Measurements from ENCODE around the gene PNMA8B. TPM values are rescaled to one million over a fixed set of nuclear protein-coding genes. Genes with fewer than 3 reads are reported as not detected.
"Not testable (repeated sequence)": the region's sequence is repeated elsewhere in the genome, so short reads cannot be mapped to it uniquely, and the experiment has no call there.

Gene PNMA8B
- total and polyA plus RNA-seq, 2 donors (not counting 3 experiments of a cell fraction or from before 2014, with no cell fraction given): 0.11 TPM; not detected in 1

DNA sequence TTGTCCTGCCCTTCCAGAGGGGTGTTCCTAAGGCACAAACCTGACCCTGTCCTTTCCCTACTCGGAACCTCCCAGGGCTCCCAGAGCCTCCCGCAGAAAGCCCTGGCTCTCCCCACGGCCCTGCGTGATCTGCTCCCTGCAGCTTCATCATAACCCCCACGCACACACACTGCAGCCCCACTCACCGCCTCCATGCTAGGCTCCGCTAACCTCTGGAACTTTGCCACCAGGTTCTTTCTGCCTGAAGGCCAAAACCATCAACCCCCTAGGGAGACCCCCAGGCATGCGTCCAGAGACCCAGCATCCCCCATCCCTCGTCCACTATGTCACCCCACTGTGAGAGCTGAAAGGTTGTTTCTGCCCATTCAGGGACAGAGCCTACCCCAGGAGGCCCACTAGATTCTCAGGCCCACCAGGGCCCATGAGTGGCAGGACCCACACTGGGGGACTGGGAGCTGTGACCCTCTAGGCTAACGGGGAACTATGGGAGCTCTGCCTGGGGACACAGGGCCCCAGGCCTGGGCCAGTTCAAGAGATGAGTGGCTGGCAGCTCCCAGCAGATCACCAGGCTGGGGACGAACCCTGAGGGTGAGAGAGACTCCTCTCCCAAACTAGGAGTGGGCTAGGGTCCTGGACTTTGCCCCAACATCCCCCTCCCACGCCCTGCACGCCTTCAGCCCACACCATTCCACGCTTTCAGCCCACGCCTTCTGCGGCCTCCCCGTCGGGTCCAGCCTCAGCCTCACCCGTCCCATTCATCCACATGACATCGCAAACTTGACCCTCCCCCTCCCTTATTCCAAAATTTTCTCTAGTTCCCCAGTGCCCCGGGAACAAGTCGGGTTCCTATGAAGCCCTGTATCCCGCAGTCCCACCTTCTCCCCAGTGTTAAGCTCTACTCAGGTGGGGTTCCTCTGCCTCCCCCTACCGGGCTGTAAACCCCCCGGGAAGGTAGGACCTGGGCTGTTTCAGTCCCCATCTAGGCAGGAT, 33.2 kb upstream of the PNMA8B start:
- intact Hi-C loops (cut with micrococcal nuclease): loop anchor here (1.0 kb wide), 2 partner anchors 13 to 133 kb away; no protein-coding TSS in a partner anchor
- BruUV-seq (replicated peaks): no TSS peak
- no peaks in the 10 kb centered on the region for H3K27me3 ChIP-seq (ENCODE audit: control insufficient read depth in 2 of 2, insufficient read depth in 2 of 2, low read length in 2 of 2)
- H3K36me3 ChIP-seq (ENCODE audit: control insufficient read depth in 2 of 2, extremely low read depth in 1 of 2, insufficient read depth in 2 of 2, low read length in 2 of 2): no peaks in the 10 kb centered on the region
- no peaks in the 10 kb centered on the region for H3K79me2 ChIP-seq (ENCODE audit: control insufficient read depth, insufficient read depth, low read length)
- H3K9me3 ChIP-seq (replicated peaks; ENCODE audit: control insufficient read depth, insufficient read depth, low read length): no peaks in the 10 kb centered on the region
- DNase-seq (ENCODE audit: low read depth, low spot score): no peak
- H3K4me3 ChIP-seq (replicated peaks in 1 of 3; ENCODE audit: insufficient read depth in 1 of 3, low read depth in 1 of 3, low read length in 3 of 3): no peak overlapping the region
- H3K27ac ChIP-seq (ENCODE audit: insufficient read depth, low read depth, low read length): no peak overlapping the region
- dilution Hi-C loops (cut with MboI; ENCODE audit: extremely low pct_ligation_motif_present, low sequenced_read_pairs): no loop called here
- FAIRE-seq: no peak
- no peaks in the 10 kb centered on the region for H3K4me1 ChIP-seq (ENCODE audit: control insufficient read depth, extremely low read depth, insufficient read depth, low read length)
- no peak overlapping the region for H3K9ac ChIP-seq (replicated peaks; ENCODE audit: extremely low read depth, insufficient read depth, low read length)
- no peak overlapping the region for H2AFZ ChIP-seq (ENCODE audit: low read depth, low read length)
- no peaks in the 10 kb centered on the region for H4K20me1 ChIP-seq (replicated peaks; ENCODE audit: control insufficient read depth, extremely low read depth, insufficient read depth, low read length)
- ChIA-PET CTCF (interaction anchor here (0.7 to 4.9 kb wide), 24 partner anchors 9 to 312 kb away, joined by 3 to 172 read pairs (median 4); partner anchors contain the start of genes DACT3 and PTGIR), POLR2A (interaction anchor here (0.6 kb wide), 1 partner anchor 108 kb away, joined by 8 read pairs; no protein-coding TSS in a partner anchor)
- no peak overlapping the region for H3K4me2 ChIP-seq (ENCODE audit: insufficient read depth, low read length)
- no peaks in the 10 kb centered on the region for H3K9me1 ChIP-seq (replicated peaks; ENCODE audit: control insufficient read depth, extremely low read depth, insufficient read depth, low read length)
- TF ChIP-seq, protein P1, sequence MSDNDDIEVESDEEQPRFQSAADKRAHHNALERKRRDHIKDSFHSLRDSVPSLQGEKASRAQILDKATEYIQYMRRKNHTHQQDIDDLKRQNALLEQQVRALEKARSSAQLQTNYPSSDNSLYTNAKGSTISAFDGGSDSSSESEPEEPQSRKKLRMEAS (IDR thresholded peaks at IDR 0.05; ENCODE audit: insufficient read depth, insufficient read length): no peak
- TF ChIP-seq GATA2 (IDR thresholded peaks at IDR 0.05; ENCODE audit: insufficient read depth, insufficient read length, low read depth, low read length) (no peak), JUN (IDR thresholded peaks at IDR 0.05; ENCODE audit: borderline replicate concordance, insufficient read depth, insufficient read length, low read depth) (no peak), POLR2A (IDR thresholded peaks at IDR 0.05; ENCODE audit: low read depth, low read length) (no peak), FOS (IDR thresholded peaks at IDR 0.05; ENCODE audit: borderline replicate concordance, insufficient read depth, low read length) (no peak), MYC (IDR thresholded peaks at IDR 0.05; ENCODE audit: low read depth, low read length) (no peak), POLR2AphosphoS5 (IDR thresholded peaks at IDR 0.05; ENCODE audit: insufficient read depth, low read depth, low read length) (no peak), EZH2 (IDR thresholded peaks at IDR 0.05; ENCODE audit: borderline replicate concordance, low read depth, low read length, severe bottlenecking) (no peak)
- TF ChIP-seq, protein P2, sequence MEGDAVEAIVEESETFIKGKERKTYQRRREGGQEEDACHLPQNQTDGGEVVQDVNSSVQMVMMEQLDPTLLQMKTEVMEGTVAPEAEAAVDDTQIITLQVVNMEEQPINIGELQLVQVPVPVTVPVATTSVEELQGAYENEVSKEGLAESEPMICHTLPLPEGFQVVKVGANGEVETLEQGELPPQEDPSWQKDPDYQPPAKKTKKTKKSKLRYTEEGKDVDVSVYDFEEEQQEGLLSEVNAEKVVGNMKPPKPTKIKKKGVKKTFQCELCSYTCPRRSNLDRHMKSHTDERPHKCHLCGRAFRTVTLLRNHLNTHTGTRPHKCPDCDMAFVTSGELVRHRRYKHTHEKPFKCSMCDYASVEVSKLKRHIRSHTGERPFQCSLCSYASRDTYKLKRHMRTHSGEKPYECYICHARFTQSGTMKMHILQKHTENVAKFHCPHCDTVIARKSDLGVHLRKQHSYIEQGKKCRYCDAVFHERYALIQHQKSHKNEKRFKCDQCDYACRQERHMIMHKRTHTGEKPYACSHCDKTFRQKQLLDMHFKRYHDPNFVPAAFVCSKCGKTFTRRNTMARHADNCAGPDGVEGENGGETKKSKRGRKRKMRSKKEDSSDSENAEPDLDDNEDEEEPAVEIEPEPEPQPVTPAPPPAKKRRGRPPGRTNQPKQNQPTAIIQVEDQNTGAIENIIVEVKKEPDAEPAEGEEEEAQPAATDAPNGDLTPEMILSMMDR (IDR thresholded peaks at IDR 0.05; ENCODE audit: extremely low read depth in 1 of 2, insufficient read depth in 1 of 2, low read depth in 1 of 2, low read length in 2 of 2): no peak

GRCh38 chr19:46526801-46527200, 31.1 kb upstream of the PNMA8B start:
- BruUV-seq (replicated peaks); FAIRE-seq; H3K36me3 ChIP-seq (ENCODE audit: control insufficient read depth in 2 of 2, extremely low read depth in 1 of 2, insufficient read depth in 2 of 2, low read length in 2 of 2); DNase-seq (ENCODE audit: low read depth, low spot score); H3K27me3 ChIP-seq (ENCODE audit: control insufficient read depth in 2 of 2, insufficient read depth in 2 of 2, low read length in 2 of 2); H3K4me1 ChIP-seq (ENCODE audit: control insufficient read depth, extremely low read depth, insufficient read depth, low read length); dilution Hi-C loops (cut with MboI; ENCODE audit: extremely low pct_ligation_motif_present, low sequenced_read_pairs); H3K9ac ChIP-seq (replicated peaks; ENCODE audit: extremely low read depth, insufficient read depth, low read length); POLR2A ChIA-PET; H3K27ac ChIP-seq (ENCODE audit: insufficient read depth, low read depth, low read length); H3K9me1 ChIP-seq (replicated peaks; ENCODE audit: control insufficient read depth, extremely low read depth, insufficient read depth, low read length); H2AFZ ChIP-seq (ENCODE audit: low read depth, low read length); H3K4me2 ChIP-seq (ENCODE audit: insufficient read depth, low read length); intact Hi-C loops (cut with micrococcal nuclease); H3K4me3 ChIP-seq (replicated peaks in 1 of 3; ENCODE audit: insufficient read depth in 1 of 3, low read depth in 1 of 3, low read length in 3 of 3); H3K79me2 ChIP-seq (ENCODE audit: control insufficient read depth, insufficient read depth, low read length); H4K20me1 ChIP-seq (replicated peaks; ENCODE audit: control insufficient read depth, extremely low read depth, insufficient read depth, low read length); H3K9me3 ChIP-seq (replicated peaks; ENCODE audit: control insufficient read depth, insufficient read depth, low read length): not testable (repeated sequence)
- CTCF ChIA-PET: interaction anchor here (4.3 to 4.9 kb wide), 2 partner anchors 10 to 14 kb away, joined by 20 to 172 read pairs; no protein-coding TSS in a partner anchor

Measured in endothelial cell of umbilical vein (primary cell).